GM23338 (cell line): ENCODE data around the gene RGL1. TPM values are rescaled to one million over a fixed set of nuclear protein-coding genes. Genes with fewer than 3 reads are reported as not detected.

Source experiments
- ATAC-seq: fragments of 200-7000 bp; cut with Tn5 transposase; 3 replicates; pipeline ENCODE4 v1.9.1; 2020
- DNase-seq: peaks from one replicate; pipeline ENCODE4 v3.0.0-alpha.2; 2015; ENCODE audit warnings: low spot score
- H2AFZ ChIP-seq: fragments of 200-600 bp; sonication (generic); 2 replicates; pipeline ENCODE4 v1.8.0; 2016; ENCODE audit warnings: antibody characterized with exemption, mild to moderate bottlenecking, moderate library complexity
- H3F3A ChIP-seq: fragments of 200-600 bp; sonication (generic); replicated peaks from 2 replicates; pipeline ENCODE4 v1.8.0; 2017; ENCODE audit warnings: antibody characterized with exemption, mixed run types, low read depth
- H3K27ac ChIP-seq: fragments of 200-600 bp; sonication (generic); 2 replicates; pipeline ENCODE4 v1.6.1; 2016; ENCODE audit warnings: low read depth
- H3K27me3 ChIP-seq: fragments of 200-600 bp; sonication (generic); 2 replicates; pipeline ENCODE4 v1.8.0; 2016; ENCODE audit warnings: mild to moderate bottlenecking, mixed run types, moderate library complexity; ENCODE audit not compliant: insufficient read depth
- H3K36me3 ChIP-seq: fragments of 200-600 bp; sonication (generic); 2 replicates; pipeline ENCODE4 v1.8.0; 2016; ENCODE audit warnings: mild to moderate bottlenecking; ENCODE audit not compliant: insufficient read depth
- H3K4me1 ChIP-seq: fragments of 200-600 bp; sonication (generic); 2 replicates; pipeline ENCODE4 v1.8.0; 2016; ENCODE audit warnings: mild to moderate bottlenecking, moderate library complexity; ENCODE audit not compliant: insufficient read depth
- H3K4me2 ChIP-seq: fragments of 200-600 bp; sonication (generic); 2 replicates; pipeline ENCODE4 v1.7.1; 2017; ENCODE audit warnings: mixed run types
- H3K4me3 ChIP-seq: fragments of 200-600 bp; sonication (generic); 2 replicates; pipeline ENCODE4 v1.6.1; 2016; ENCODE audit warnings: mixed run types
- H3K79me2 ChIP-seq: fragments of 200-600 bp; sonication (generic); replicated peaks from 2 replicates; pipeline ENCODE4 v1.8.0; 2017; ENCODE audit warnings: mild to moderate bottlenecking; ENCODE audit not compliant: insufficient read depth
- H3K9me2 ChIP-seq: fragments of 200-600 bp; sonication (generic); 2 replicates; pipeline ENCODE4 v1.8.0; 2017; ENCODE audit not compliant: insufficient read depth
- H4K20me1 ChIP-seq: fragments of 200-600 bp; sonication (generic); replicated peaks from 2 replicates; pipeline ENCODE4 v1.8.0; 2017; ENCODE audit warnings: mild to moderate bottlenecking; ENCODE audit not compliant: insufficient read depth
- H3K27ac Mint-ChIP-seq: 2 replicates; pipeline ENCODE4 v1.8.0; 2020; ENCODE audit warnings: inconsistent platforms, mild to moderate bottlenecking, moderate library complexity, mixed read lengths
- H3K27me3 Mint-ChIP-seq: 3 replicates; pipeline ENCODE4 v1.8.0; 2022; ENCODE audit warnings: low read depth, mild to moderate bottlenecking, moderate library complexity, mixed read lengths, inconsistent platforms; ENCODE audit not compliant: insufficient read depth, poor library complexity
- H3K36me3 Mint-ChIP-seq: 3 replicates; pipeline ENCODE4 v1.8.0; 2021; ENCODE audit warnings: low read depth, mild to moderate bottlenecking, inconsistent platforms, moderate library complexity, mixed read lengths
- H3K4me1 Mint-ChIP-seq: 3 replicates; pipeline ENCODE4 v1.8.0; 2020; ENCODE audit warnings: mild to moderate bottlenecking, inconsistent platforms, mixed read lengths
- H3K4me3 Mint-ChIP-seq: 3 replicates; pipeline ENCODE4 v1.8.0; 2021; ENCODE audit warnings: moderate library complexity, mild to moderate bottlenecking, inconsistent platforms, mixed read lengths
- H3K9me3 Mint-ChIP-seq: 3 replicates; pipeline ENCODE4 v1.8.0; 2020; ENCODE audit warnings: moderate library complexity, mild to moderate bottlenecking, inconsistent platforms, mixed read lengths
- CREB1 ChIP-seq: fragments of 250-450 bp; sonication (Bioruptor Pico); IDR thresholded peaks from 2 replicates; pipeline ENCODE4 v1.5.0; 2020; ENCODE audit warnings: low read depth, mild to moderate bottlenecking, moderate library complexity
- CTCF ChIP-seq, 2 experiments: fragments of 200-600 bp in 1 of 2; sonication (generic) in 1 of 2; conservative IDR thresholded peaks; 2 replicates each; pipeline versions ENCODE4 v1.5.1 to v1.6.1; 2016 to 2017; ENCODE audit warnings: antibody characterized with exemption in 2 of 2, low read depth in 2 of 2, mild to moderate bottlenecking in 2 of 2, moderate library complexity in 1 of 2
- ETS1 ChIP-seq: IDR thresholded peaks from 2 replicates; pipeline ENCODE4 v1.6.1; 2016; ENCODE audit warnings: antibody characterized with exemption
- EZH2 ChIP-seq: fragments of 200-600 bp; sonication (generic); IDR thresholded peaks from one replicate; pipeline ENCODE4 v1.8.0; 2017; ENCODE audit warnings: antibody characterized with exemption, mild to moderate bottlenecking, low read depth; ENCODE audit not compliant: unreplicated experiment
- EZH2phosphoT487 ChIP-seq: fragments of 200-600 bp; sonication (generic); IDR thresholded peaks from one replicate; pipeline ENCODE4 v1.8.1; 2018; ENCODE audit warnings: antibody characterized with exemption; ENCODE audit not compliant: unreplicated experiment
- JUNB ChIP-seq: IDR thresholded peaks from one replicate; pipeline ENCODE4 v1.6.1; 2016; ENCODE audit warnings: antibody characterized with exemption; ENCODE audit not compliant: unreplicated experiment
- NANOG ChIP-seq: IDR thresholded peaks from 2 replicates; pipeline ENCODE4 v1.6.1; 2016; ENCODE audit warnings: antibody characterized with exemption, borderline replicate concordance
- POLR2AphosphoS5 ChIP-seq: IDR thresholded peaks from 2 replicates; pipeline ENCODE4 v1.6.1; 2016; ENCODE audit warnings: antibody characterized with exemption, low read depth
- REST ChIP-seq: IDR thresholded peaks from one replicate; pipeline ENCODE4 v1.6.1; 2018; ENCODE audit warnings: antibody characterized with exemption; ENCODE audit not compliant: unreplicated experiment
- STAT1 ChIP-seq: IDR thresholded peaks from one replicate; pipeline ENCODE4 v1.6.1; 2016; ENCODE audit warnings: antibody characterized with exemption; ENCODE audit not compliant: unreplicated experiment
- ZNF114 ChIP-seq: fragments of 250-450 bp; sonication (Bioruptor Pico); IDR thresholded peaks from 2 replicates; pipeline ENCODE4 v1.5.0; 2020; ENCODE audit warnings: mild to moderate bottlenecking, moderate library complexity
- ZNF331 ChIP-seq: fragments of 250-450 bp; sonication (Bioruptor Pico); IDR thresholded peaks from 2 replicates; pipeline ENCODE4 v1.5.0; 2020; ENCODE audit warnings: low read depth, mild to moderate bottlenecking, moderate library complexity
- polyA plus RNA-seq: library from polyadenylated mRNA; unstranded; fragments of >200 nt; fragmentation: Nextera tagmentation; extraction: Ambion mirVana; gene quantifications from 2 replicates; pipeline ENCODE4 v1.2.1, GENCODE V29; 2016
- total RNA-seq: library from RNA; depleted of rRNA; stranded (reverse); fragments of >200 nt; shearing (Covaris generic); gene quantifications from 2 replicates; pipeline ENCODE4 v1.2.3, GENCODE V29; 2014
- TF ChIP-seq, protein P1 (sequence below): fragments of 250-450 bp; sonication (Bioruptor Pico); IDR thresholded peaks from 2 replicates; pipeline ENCODE4 v1.5.0; 2020; ENCODE audit warnings: mild to moderate bottlenecking, moderate library complexity

The RGL1 gene
- total and polyA plus RNA-seq, 2 experiments from 2014 or later: 0.91 to 2.6 TPM

- peaks cover 4% of the 10 kb centered on the region; the same call in 2 of the 3 replicates for H3K4me1 Mint-ChIP-seq
- no peak overlapping the region for H3K27ac Mint-ChIP-seq
- H3K4me2 ChIP-seq: no peak overlapping the region
- H3K4me1 ChIP-seq: no peaks in the 10 kb centered on the region
- no peaks in the 10 kb centered on the region for H3F3A ChIP-seq
- no peaks in the 10 kb centered on the region for H4K20me1 ChIP-seq
- no peak overlapping the region for H3K27ac ChIP-seq
- H3K4me3 Mint-ChIP-seq: no peak overlapping the region
- DNase-seq (no peak), ATAC-seq (no peak)
- no peaks in the 10 kb centered on the region for H3K36me3 ChIP-seq
- no peaks in the 10 kb centered on the region for H3K79me2 ChIP-seq
- no peak overlapping the region for H3K4me3 ChIP-seq
- peaks cover 4% of the 10 kb centered on the region for H3K27me3 Mint-ChIP-seq
- H3K27me3 ChIP-seq: no peaks in the 10 kb centered on the region
- no peaks in the 10 kb centered on the region for H3K36me3 Mint-ChIP-seq
- H3K9me3 Mint-ChIP-seq: no peaks in the 10 kb centered on the region; the same call in 2 of the 3 replicates
- no peak for TF ChIP-seq CREB1 (CRISPR knock-in tag)
- TF ChIP-seq EZH2: no peak
- TF ChIP-seq ETS1: no peak
- no peak for TF ChIP-seq ZNF114 (CRISPR knock-in tag)
- no peak for TF ChIP-seq EZH2phosphoT487
- TF ChIP-seq ZNF331 (CRISPR knock-in tag): no peak
- no peak for TF ChIP-seq POLR2AphosphoS5
- TF ChIP-seq JUNB: no peak
- TF ChIP-seq, protein P1, sequence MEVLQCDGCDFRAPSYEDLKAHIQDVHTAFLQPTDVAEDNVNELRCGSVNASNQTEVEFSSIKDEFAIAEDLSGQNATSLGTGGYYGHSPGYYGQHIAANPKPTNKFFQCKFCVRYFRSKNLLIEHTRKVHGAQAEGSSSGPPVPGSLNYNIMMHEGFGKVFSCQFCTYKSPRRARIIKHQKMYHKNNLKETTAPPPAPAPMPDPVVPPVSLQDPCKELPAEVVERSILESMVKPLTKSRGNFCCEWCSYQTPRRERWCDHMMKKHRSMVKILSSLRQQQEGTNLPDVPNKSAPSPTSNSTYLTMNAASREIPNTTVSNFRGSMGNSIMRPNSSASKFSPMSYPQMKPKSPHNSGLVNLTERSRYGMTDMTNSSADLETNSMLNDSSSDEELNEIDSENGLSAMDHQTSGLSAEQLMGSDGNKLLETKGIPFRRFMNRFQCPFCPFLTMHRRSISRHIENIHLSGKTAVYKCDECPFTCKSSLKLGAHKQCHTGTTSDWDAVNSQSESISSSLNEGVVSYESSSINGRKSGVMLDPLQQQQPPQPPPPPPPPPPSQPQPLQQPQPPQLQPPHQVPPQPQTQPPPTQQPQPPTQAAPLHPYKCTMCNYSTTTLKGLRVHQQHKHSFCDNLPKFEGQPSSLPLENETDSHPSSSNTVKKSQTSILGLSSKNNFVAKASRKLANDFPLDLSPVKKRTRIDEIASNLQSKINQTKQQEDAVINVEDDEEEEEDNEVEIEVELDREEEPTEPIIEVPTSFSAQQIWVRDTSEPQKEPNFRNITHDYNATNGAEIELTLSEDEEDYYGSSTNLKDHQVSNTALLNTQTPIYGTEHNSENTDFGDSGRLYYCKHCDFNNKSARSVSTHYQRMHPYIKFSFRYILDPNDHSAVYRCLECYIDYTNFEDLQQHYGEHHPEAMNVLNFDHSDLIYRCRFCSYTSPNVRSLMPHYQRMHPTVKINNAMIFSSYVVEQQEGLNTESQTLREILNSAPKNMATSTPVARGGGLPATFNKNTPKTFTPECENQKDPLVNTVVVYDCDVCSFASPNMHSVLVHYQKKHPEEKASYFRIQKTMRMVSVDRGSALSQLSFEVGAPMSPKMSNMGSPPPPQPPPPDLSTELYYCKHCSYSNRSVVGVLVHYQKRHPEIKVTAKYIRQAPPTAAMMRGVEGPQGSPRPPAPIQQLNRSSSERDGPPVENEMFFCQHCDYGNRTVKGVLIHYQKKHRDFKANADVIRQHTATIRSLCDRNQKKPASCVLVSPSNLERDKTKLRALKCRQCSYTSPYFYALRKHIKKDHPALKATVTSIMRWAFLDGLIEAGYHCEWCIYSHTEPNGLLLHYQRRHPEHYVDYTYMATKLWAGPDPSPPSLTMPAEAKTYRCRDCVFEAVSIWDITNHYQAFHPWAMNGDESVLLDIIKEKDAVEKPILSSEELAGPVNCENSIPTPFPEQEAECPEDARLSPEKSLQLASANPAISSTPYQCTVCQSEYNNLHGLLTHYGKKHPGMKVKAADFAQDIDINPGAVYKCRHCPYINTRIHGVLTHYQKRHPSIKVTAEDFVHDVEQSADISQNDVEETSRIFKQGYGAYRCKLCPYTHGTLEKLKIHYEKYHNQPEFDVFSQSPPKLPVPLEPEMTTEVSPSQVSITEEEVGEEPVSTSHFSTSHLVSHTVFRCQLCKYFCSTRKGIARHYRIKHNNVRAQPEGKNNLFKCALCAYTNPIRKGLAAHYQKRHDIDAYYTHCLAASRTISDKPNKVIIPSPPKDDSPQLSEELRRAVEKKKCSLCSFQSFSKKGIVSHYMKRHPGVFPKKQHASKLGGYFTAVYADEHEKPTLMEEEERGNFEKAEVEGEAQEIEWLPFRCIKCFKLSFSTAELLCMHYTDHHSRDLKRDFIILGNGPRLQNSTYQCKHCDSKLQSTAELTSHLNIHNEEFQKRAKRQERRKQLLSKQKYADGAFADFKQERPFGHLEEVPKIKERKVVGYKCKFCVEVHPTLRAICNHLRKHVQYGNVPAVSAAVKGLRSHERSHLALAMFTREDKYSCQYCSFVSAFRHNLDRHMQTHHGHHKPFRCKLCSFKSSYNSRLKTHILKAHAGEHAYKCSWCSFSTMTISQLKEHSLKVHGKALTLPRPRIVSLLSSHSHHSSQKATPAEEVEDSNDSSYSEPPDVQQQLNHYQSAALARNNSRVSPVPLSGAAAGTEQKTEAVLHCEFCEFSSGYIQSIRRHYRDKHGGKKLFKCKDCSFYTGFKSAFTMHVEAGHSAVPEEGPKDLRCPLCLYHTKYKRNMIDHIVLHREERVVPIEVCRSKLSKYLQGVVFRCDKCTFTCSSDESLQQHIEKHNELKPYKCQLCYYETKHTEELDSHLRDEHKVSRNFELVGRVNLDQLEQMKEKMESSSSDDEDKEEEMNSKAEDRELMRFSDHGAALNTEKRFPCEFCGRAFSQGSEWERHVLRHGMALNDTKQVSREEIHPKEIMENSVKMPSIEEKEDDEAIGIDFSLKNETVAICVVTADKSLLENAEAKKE (CRISPR knock-in tag): no peak
- TF ChIP-seq STAT1: no peak
- no peak for TF ChIP-seq NANOG
- TF ChIP-seq REST: no peak
- no peak for TF ChIP-seq CTCF (conservative IDR thresholded peaks at IDR 0.05; ENCODE audit: low read depth in 2 of 2)
- H2AFZ ChIP-seq: no peak overlapping the region
- no peaks in the 10 kb centered on the region for H3K9me2 ChIP-seq
Measured at GRCh38 chr1:183907070-183907469, 102.2 kb downstream of the RGL1 start.
